Prostate gland (tissue), 2 donors: ENCODE measurements around the gene ATP5MC2. TPM values are rescaled to one million over a fixed set of nuclear protein-coding genes. Genes with fewer than 3 reads are reported as not detected.
"Not testable (repeated sequence)": the region's sequence is repeated elsewhere in the genome, so short reads cannot be mapped to it uniquely, and the experiment has no call there.

Source experiments
- DNase-seq: peaks from one replicate; pipeline ENCODE4 v3.0.0-alpha.2; 2019; ENCODE audit warnings: low spot score
- H3K27ac ChIP-seq, 2 donors: fragments of 200-600 bp; sonication (generic); 2 replicates each; pipeline ENCODE4 v1.5.1; 2017 to 2019
- H3K27me3 ChIP-seq: fragments of 200-600 bp; sonication (generic); replicated peaks from 2 replicates; pipeline ENCODE4 v1.5.1; 2019; ENCODE audit not compliant: insufficient read depth
- H3K36me3 ChIP-seq, 2 donors: fragments of 200-600 bp; sonication (generic); 1 replicate in 1 of 2; 2 replicates in 1 of 2; pipeline versions ENCODE4 v1.5.1 to v1.8.1; 2017 to 2019
- H3K4me1 ChIP-seq: fragments of 200-600 bp; sonication (generic); replicated peaks from 2 replicates; pipeline ENCODE4 v1.5.1; 2019
- H3K4me3 ChIP-seq, 2 donors: fragments of 200-600 bp; sonication (generic); 2 replicates each; pipeline ENCODE4 v1.5.1; 2017 to 2019
- H3K9me3 ChIP-seq: fragments of 200-600 bp; sonication (generic); 2 replicates; pipeline ENCODE4 v1.5.1; 2017
- CTCF ChIP-seq, 4 experiments: fragments of 200-600 bp in 2 of 4; fragments of 450-650 bp in 2 of 4; sonication (generic) in 2 of 4; IDR thresholded peaks; 1 replicate in 3 of 4; 2 replicates in 1 of 4; pipeline ENCODE4 v1.5.1; 2016 to 2019; ENCODE audit warnings: antibody characterized with exemption in 4 of 4, mild to moderate bottlenecking in 2 of 4, moderate library complexity in 2 of 4
- POLR2A ChIP-seq: fragments of 450-650 bp; IDR thresholded peaks from one replicate; pipeline ENCODE4 v1.6.1; 2016; ENCODE audit warnings: antibody characterized with exemption, mild to moderate bottlenecking
- POLR2AphosphoS5 ChIP-seq: sonication (generic); formaldehyde crosslinking; IDR thresholded peaks from one replicate; pipeline ENCODE4 v1.6.1; 2017; ENCODE audit warnings: antibody characterized with exemption
- WGBS: methylation state at CpG from one replicate; pipeline ENCODE4 v1.1.5; 2018; 5-methylcytosine and 5-hydroxymethylcytosine counted together
- intact Hi-C: fragments of 100-400 bp; cut with DNase I; formaldehyde crosslinking; loops from one replicate; pipeline ENCODE4 v1.14.2; 2022
- total RNA-seq, 2 donors: library from RNA; depleted of rRNA; stranded (reverse); fragments of >200 nt; gene quantifications; one replicate each; pipeline ENCODE4 v1.1.0, GENCODE V29; 2016

ATP5MC2 gene
- total RNA-seq, 2 donors from 2014 or later, result 419 to 728 TPM

- 78% methylated on average over 3 of the region's 3 CpGs for WGBS
- intact Hi-C loops, result no loop called here
- no peak for TF ChIP-seq POLR2AphosphoS5
- TF ChIP-seq CTCF (IDR thresholded peaks at IDR 0.05), result no peak
- no peak for TF ChIP-seq POLR2A
- Histone ChIP-seq H3K4me1 (no peaks in the 10 kb centered on the region), H3K36me3 (no peaks in the 10 kb centered on the region), H3K9me3 (no peaks in the 10 kb centered on the region), H3K27ac (no peak overlapping the region), H3K4me3 (no peak overlapping the region), H3K27me3 (no peaks in the 10 kb centered on the region)
- no peak for DNase-seq
These were observed 8.9 kb upstream of the ATP5MC2 start for GRCh38 chr12:53684654-53685220.

DNA sequence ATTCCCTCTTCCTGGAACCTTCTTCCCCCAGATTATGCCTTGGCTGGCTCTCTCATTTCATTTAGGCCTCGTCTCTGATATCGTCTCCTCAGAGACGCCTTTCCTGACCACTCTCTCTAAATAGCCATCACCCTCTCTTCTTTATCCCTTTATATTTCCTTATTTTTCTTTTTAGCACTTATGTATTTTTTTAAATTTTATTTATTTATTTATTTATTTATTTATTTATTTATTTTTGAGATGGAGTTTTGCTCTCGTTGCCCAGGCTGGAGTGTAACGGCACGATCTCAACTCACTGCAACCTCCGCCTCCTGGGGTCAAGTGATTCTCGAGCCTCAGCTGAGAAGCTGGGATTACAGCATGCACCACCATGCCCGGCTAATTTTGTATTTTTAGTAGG is 8.1 kb upstream of the ATP5MC2 start:
- H3K4me1 ChIP-seq, result no peaks in the 10 kb centered on the region
- H3K27me3 ChIP-seq, result no peaks in the 10 kb centered on the region
- no peak overlapping the region for H3K4me3 ChIP-seq
- no peak for DNase-seq
- H3K36me3 ChIP-seq, result no peaks in the 10 kb centered on the region
- no peaks in the 10 kb centered on the region for H3K9me3 ChIP-seq
- intact Hi-C loops, result no loop called here
- no peak overlapping the region for H3K27ac ChIP-seq
- TF ChIP-seq POLR2A, result no peak
- TF ChIP-seq CTCF (IDR thresholded peaks at IDR 0.05), result no peak
- no peak for TF ChIP-seq POLR2AphosphoS5
- 91% methylated on average over 9 of the region's 9 CpGs for WGBS

DNA sequence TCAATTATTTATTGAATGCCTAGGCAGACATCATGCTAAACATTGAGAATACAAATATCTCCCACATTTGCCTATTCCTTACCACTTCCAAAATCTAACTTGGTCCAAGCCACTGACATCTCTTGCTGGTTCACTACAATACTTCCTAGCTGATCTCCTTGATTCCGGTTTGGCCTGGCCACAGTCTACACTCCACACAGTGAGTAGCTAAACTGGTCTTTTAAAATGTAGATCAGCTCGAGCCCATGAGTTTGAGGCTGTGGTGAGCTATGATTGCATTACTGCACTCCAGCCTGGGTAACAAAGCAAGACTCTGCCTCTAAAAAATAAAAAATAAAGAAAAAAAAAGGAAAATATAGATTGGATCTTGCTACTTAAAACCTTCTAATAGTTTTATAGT is 7.6 kb upstream of the ATP5MC2 start:
- intact Hi-C loops, result no loop called here
- DNase-seq, result no peak
- no peaks in the 10 kb centered on the region for H3K36me3 ChIP-seq
- H3K4me3 ChIP-seq, result no peak overlapping the region
- no peak overlapping the region for H3K27ac ChIP-seq
- WGBS, result 97% methylated on average over 2 of the region's 2 CpGs
- no peaks in the 10 kb centered on the region for H3K27me3 ChIP-seq
- no peaks in the 10 kb centered on the region for H3K9me3 ChIP-seq
- H3K4me1 ChIP-seq, result no peaks in the 10 kb centered on the region
- TF ChIP-seq CTCF (IDR thresholded peaks at IDR 0.05) (no peak), POLR2AphosphoS5 (no peak), POLR2A (no peak)

GRCh38 chr12:53680061-53680460 is 4.2 kb upstream of the ATP5MC2 start:
- H3K36me3 ChIP-seq, H3K4me3 ChIP-seq, DNase-seq, H3K9me3 ChIP-seq, intact Hi-C loops, H3K27ac ChIP-seq, H3K27me3 ChIP-seq, H3K4me1 ChIP-seq: not testable (repeated sequence)
- 87% methylated on average over 5 of the region's 5 CpGs for WGBS

DNA sequence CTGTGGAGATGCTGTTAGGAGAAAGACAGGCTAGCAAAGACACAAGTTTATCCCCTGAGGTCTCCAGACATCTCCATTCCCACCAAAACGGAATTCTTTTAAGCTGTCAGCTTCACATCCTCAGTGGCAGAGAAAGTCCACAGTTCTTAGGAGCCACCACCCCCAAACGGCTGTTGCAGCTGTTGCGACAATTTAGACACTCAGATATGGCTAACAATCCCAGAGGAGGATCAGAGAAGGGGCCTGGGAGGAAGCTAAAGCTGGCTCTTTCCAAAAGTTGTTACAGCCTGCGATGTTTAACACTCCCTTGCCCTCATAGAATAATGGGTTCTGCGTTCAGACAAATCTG is 1.9 kb upstream of the ATP5MC2 start:
- 43% methylated on average over 5 of the region's 5 CpGs for WGBS
- Histone ChIP-seq H3K4me3 (peak overlapping the region in 1 of 2 donors; percentile 26), H3K4me1 (peaks cover 9% of the 10 kb centered on the region), H3K27ac (peak overlapping the region; percentile 84 to 89), H3K36me3 (no peaks in the 10 kb centered on the region), H3K9me3 (no peaks in the 10 kb centered on the region), H3K27me3 (no peaks in the 10 kb centered on the region)
- DNase-seq, result no peak
- intact Hi-C loops, result loop anchor here (2.0 kb wide), 1 partner anchor 51 kb away; the partner anchor contains the start of gene ATF7
- TF ChIP-seq CTCF (IDR thresholded peaks at IDR 0.05) (no peak), POLR2A (no peak), POLR2AphosphoS5 (no peak)
